Measurements from ENCODE around the gene BBS7.

The BBS7 gene

GRCh38 chr4:121818215-121818614, 52.1 kb downstream of the BBS7 start:
- no peaks in the 10 kb centered on the region for H3K9me3 ChIP-seq (ENCODE audit: insufficient read depth, low read depth, low read length)
- no peak overlapping the region for H4K91ac ChIP-seq (ENCODE audit: low read depth, low read length)
- no peak overlapping the region for H3K14ac ChIP-seq (ENCODE audit: low read length)
- no peak overlapping the region for H3K27ac ChIP-seq (ENCODE audit: low read depth, low read length)
- no peak overlapping the region for H2BK120ac ChIP-seq (ENCODE audit: insufficient read depth, low read length, poor library complexity)
- peaks cover 2% of the 10 kb centered on the region for H3K79me1 ChIP-seq (ENCODE audit: low read length)
- H3K4me2 ChIP-seq (ENCODE audit: low read length) = no peak overlapping the region
- no peak for DNase-seq
- no peaks in the 10 kb centered on the region for H3K27me3 ChIP-seq (ENCODE audit: insufficient read depth, low read length)
- H2BK5ac ChIP-seq (ENCODE audit: low read depth, low read length, poor library complexity) = no peak overlapping the region
- no peak overlapping the region for H4K12ac ChIP-seq (ENCODE audit: low read depth, low read length)
- H3K36me3 ChIP-seq (ENCODE audit: control insufficient read depth in 1 of 2, insufficient read depth in 2 of 2, low read length in 2 of 2) = peaks cover 4 to 13% of the 10 kb centered on the region in 2 experiments
- no peak overlapping the region for H3K9ac ChIP-seq (ENCODE audit: low read length)
- peaks cover 6% of the 10 kb centered on the region for H3K79me2 ChIP-seq (ENCODE audit: control insufficient read depth, insufficient read depth, low read length, poor library complexity)
- H3K23ac ChIP-seq (ENCODE audit: low read length) = no peak overlapping the region
- H3K4me1 ChIP-seq (ENCODE audit: control insufficient read depth in 1 of 2, insufficient read depth in 2 of 2, low read length in 2 of 2) = peaks cover 2% of the 10 kb centered on the region in 2 experiments
- H4K8ac ChIP-seq (ENCODE audit: low read depth, low read length) = no peak overlapping the region
- H3K4ac ChIP-seq (ENCODE audit: low read depth, low read length) = no peak overlapping the region
- no CpG with 5 or more reads among the region's 1 CpG for WGBS (ENCODE audit: extremely low coverage, insufficient coverage, insufficient read length)
- H3K18ac ChIP-seq (ENCODE audit: low read length) = no peak overlapping the region
- H2AK5ac ChIP-seq (ENCODE audit: low read length) = no peak overlapping the region
- no peak overlapping the region for H2BK12ac ChIP-seq (ENCODE audit: low read length)
- H3K4me3 ChIP-seq (ENCODE audit: low read depth, low read length) = no peak overlapping the region
- H2AFZ ChIP-seq (ENCODE audit: insufficient read depth, low read length, poor library complexity) = no peak overlapping the region

GRCh38 chr4:121817701-121818100, 52.6 kb downstream of the BBS7 start:
- no CpG with 5 or more reads among the region's 1 CpG for WGBS (ENCODE audit: extremely low coverage, insufficient coverage, insufficient read length)
- Histone ChIP-seq H3K4me3 (ENCODE audit: low read depth, low read length) (no peak overlapping the region), H3K23ac (ENCODE audit: low read length) (no peak overlapping the region), H3K79me1 (ENCODE audit: low read length) (no peaks in the 10 kb centered on the region), H2BK5ac (ENCODE audit: low read depth, low read length, poor library complexity) (no peak overlapping the region), H3K36me3 (ENCODE audit: control insufficient read depth in 1 of 2, insufficient read depth in 2 of 2, low read length in 2 of 2) (peaks cover 4 to 13% of the 10 kb centered on the region in 2 experiments), H3K9me3 (ENCODE audit: insufficient read depth, low read depth, low read length) (no peaks in the 10 kb centered on the region), H4K91ac (ENCODE audit: low read depth, low read length) (no peak overlapping the region), H3K27me3 (ENCODE audit: insufficient read depth, low read length) (no peaks in the 10 kb centered on the region), H3K4me2 (ENCODE audit: low read length) (no peak overlapping the region), H2BK120ac (ENCODE audit: insufficient read depth, low read length, poor library complexity) (no peak overlapping the region), H2AK5ac (ENCODE audit: low read length) (no peak overlapping the region), H3K14ac (ENCODE audit: low read length) (no peak overlapping the region), H3K27ac (ENCODE audit: low read depth, low read length) (no peak overlapping the region), H4K12ac (ENCODE audit: low read depth, low read length) (no peak overlapping the region), H4K8ac (ENCODE audit: low read depth, low read length) (no peak overlapping the region), H3K4ac (ENCODE audit: low read depth, low read length) (no peak overlapping the region), H2BK12ac (ENCODE audit: low read length) (no peak overlapping the region), H3K79me2 (ENCODE audit: control insufficient read depth, insufficient read depth, low read length, poor library complexity) (peaks cover 1% of the 10 kb centered on the region), H2AFZ (ENCODE audit: insufficient read depth, low read length, poor library complexity) (no peak overlapping the region), H3K4me1 (ENCODE audit: control insufficient read depth in 1 of 2, insufficient read depth in 2 of 2, low read length in 2 of 2) (peaks cover 2% of the 10 kb centered on the region in 2 experiments), H3K18ac (ENCODE audit: low read length) (no peak overlapping the region), H3K9ac (ENCODE audit: low read length) (no peak overlapping the region)
- DNase-seq = no peak

- H3K4ac ChIP-seq (ENCODE audit: low read depth, low read length) = no peak overlapping the region
- no peak overlapping the region for H3K4me2 ChIP-seq (ENCODE audit: low read length)
- no peak overlapping the region for H2BK120ac ChIP-seq (ENCODE audit: insufficient read depth, low read length, poor library complexity)
- H4K91ac ChIP-seq (ENCODE audit: low read depth, low read length) = no peak overlapping the region
- no peak overlapping the region for H4K8ac ChIP-seq (ENCODE audit: low read depth, low read length)
- H4K12ac ChIP-seq (ENCODE audit: low read depth, low read length) = no peak overlapping the region
- no peak overlapping the region for H2BK12ac ChIP-seq (ENCODE audit: low read length)
- no peak overlapping the region for H2BK5ac ChIP-seq (ENCODE audit: low read depth, low read length, poor library complexity)
- no peaks in the 10 kb centered on the region for H3K79me2 ChIP-seq (ENCODE audit: control insufficient read depth, insufficient read depth, low read length, poor library complexity)
- H3K27me3 ChIP-seq (ENCODE audit: insufficient read depth, low read length) = no peaks in the 10 kb centered on the region
- H3K9me3 ChIP-seq (ENCODE audit: insufficient read depth, low read depth, low read length) = no peaks in the 10 kb centered on the region
- no peak overlapping the region for H3K18ac ChIP-seq (ENCODE audit: low read length)
- no peak overlapping the region for H3K14ac ChIP-seq (ENCODE audit: low read length)
- H3K4me3 ChIP-seq (ENCODE audit: low read depth, low read length) = no peak overlapping the region
- no peak overlapping the region for H3K27ac ChIP-seq (ENCODE audit: low read depth, low read length)
- H2AFZ ChIP-seq (ENCODE audit: insufficient read depth, low read length, poor library complexity) = no peak overlapping the region
- no peak for DNase-seq
- H3K4me1 ChIP-seq (ENCODE audit: control insufficient read depth in 1 of 2, insufficient read depth in 2 of 2, low read length in 2 of 2) = no peaks in the 10 kb centered on the region
- no peaks in the 10 kb centered on the region for H3K79me1 ChIP-seq (ENCODE audit: low read length)
- H2AK5ac ChIP-seq (ENCODE audit: low read length) = no peak overlapping the region
- H3K36me3 ChIP-seq (ENCODE audit: control insufficient read depth in 1 of 2, insufficient read depth in 2 of 2, low read length in 2 of 2) = peaks cover 7 to 16% of the 10 kb centered on the region in 2 experiments
- no peak overlapping the region for H3K23ac ChIP-seq (ENCODE audit: low read length)
- H3K9ac ChIP-seq (ENCODE audit: low read length) = no peak overlapping the region
- no CpG with 5 or more reads among the region's 3 CpGs for WGBS (ENCODE audit: extremely low coverage, insufficient coverage, insufficient read length)
Observed at GRCh38 chr4:121817006-121817405, 53.3 kb downstream of the BBS7 start.

DNA sequence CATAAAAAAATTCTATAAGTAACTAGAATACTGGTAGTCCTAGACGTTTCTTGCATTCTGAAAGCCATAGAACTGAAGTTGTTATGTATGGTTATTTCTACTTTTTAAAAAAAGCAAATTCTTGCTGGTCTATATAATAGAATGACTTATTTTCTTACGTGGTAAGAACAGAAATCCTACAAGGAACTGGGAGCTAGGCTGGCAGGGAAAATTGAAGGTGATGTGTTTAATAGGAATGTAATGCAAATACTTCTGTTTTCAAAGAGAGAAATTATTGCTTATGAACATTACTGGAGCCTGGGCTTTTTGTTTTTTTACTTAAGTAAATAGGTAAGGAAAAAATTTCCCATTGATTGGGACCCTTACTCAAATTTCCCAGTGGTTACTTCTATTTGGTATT, 55.5 kb downstream of the BBS7 start:
- H3K23ac ChIP-seq (ENCODE audit: low read length) = no peak overlapping the region
- no peak overlapping the region for H3K9ac ChIP-seq (ENCODE audit: low read length)
- no CpG with 5 or more reads among the region's 2 CpGs for WGBS (ENCODE audit: extremely low coverage, insufficient coverage, insufficient read length)
- no peak overlapping the region for H3K14ac ChIP-seq (ENCODE audit: low read length)
- no peaks in the 10 kb centered on the region for H3K4me1 ChIP-seq (ENCODE audit: control insufficient read depth in 1 of 2, insufficient read depth in 2 of 2, low read length in 2 of 2)
- no peak overlapping the region for H4K12ac ChIP-seq (ENCODE audit: low read depth, low read length)
- H3K79me2 ChIP-seq (ENCODE audit: control insufficient read depth, insufficient read depth, low read length, poor library complexity) = no peaks in the 10 kb centered on the region
- H4K91ac ChIP-seq (ENCODE audit: low read depth, low read length) = no peak overlapping the region
- H3K36me3 ChIP-seq (ENCODE audit: control insufficient read depth in 1 of 2, insufficient read depth in 2 of 2, low read length in 2 of 2) = peaks cover 7 to 12% of the 10 kb centered on the region in 2 experiments
- no peak overlapping the region for H3K18ac ChIP-seq (ENCODE audit: low read length)
- no peak overlapping the region for H3K4me3 ChIP-seq (ENCODE audit: low read depth, low read length)
- no peaks in the 10 kb centered on the region for H3K79me1 ChIP-seq (ENCODE audit: low read length)
- H2BK12ac ChIP-seq (ENCODE audit: low read length) = no peak overlapping the region
- H4K8ac ChIP-seq (ENCODE audit: low read depth, low read length) = no peak overlapping the region
- H3K27me3 ChIP-seq (ENCODE audit: insufficient read depth, low read length) = no peaks in the 10 kb centered on the region
- no peak overlapping the region for H2BK120ac ChIP-seq (ENCODE audit: insufficient read depth, low read length, poor library complexity)
- no peak overlapping the region for H2AFZ ChIP-seq (ENCODE audit: insufficient read depth, low read length, poor library complexity)
- H3K27ac ChIP-seq (ENCODE audit: low read depth, low read length) = no peak overlapping the region
- H3K4me2 ChIP-seq (ENCODE audit: low read length) = no peak overlapping the region
- H2BK5ac ChIP-seq (ENCODE audit: low read depth, low read length, poor library complexity) = no peak overlapping the region
- H3K9me3 ChIP-seq (ENCODE audit: insufficient read depth, low read depth, low read length) = no peaks in the 10 kb centered on the region
- no peak overlapping the region for H3K4ac ChIP-seq (ENCODE audit: low read depth, low read length)
- DNase-seq = no peak
- no peak overlapping the region for H2AK5ac ChIP-seq (ENCODE audit: low read length)
